CMK (cell line): ENCODE results near the gene BSDC1.

ENCODE experiments used
- DNase-seq: peaks from one replicate; pipeline ENCODE4 v3.0.0-alpha.2; 2010; ENCODE audit warnings: low read depth

The BSDC1 gene

GRCh38 chr1:32335790-32336590 lies 58.3 kb downstream of the BSDC1 start, which contains the start of gene MARCKSL1:
Gene MARCKSL1, minus strand, starts transcription at chr1:32336233. Its CDS starts 200 bp downstream, at chr1:32336033.
- peak; percentile 45 for DNase-seq

GRCh38 chr1:32335535-32335789 lies 58.8 kb downstream of the BSDC1 start:
- DNase-seq, result no peak

GRCh38 chr1:32334864-32335534 lies 59.2 kb downstream of the BSDC1 start:
- DNase-seq, result peak; percentile 39

- no peak for DNase-seq
Measured at GRCh38 chr1:32334274-32334861, 59.9 kb downstream of the BSDC1 start.

- DNase-seq, result no peak
Measured at GRCh38 chr1:32333251-32333963, 60.8 kb downstream of the BSDC1 start.

- no peak for DNase-seq
Measured at GRCh38 chr1:32332290-32333079, 61.8 kb downstream of the BSDC1 start.

GRCh38 chr1:32331549-32331948 lies 62.7 kb downstream of the BSDC1 start:
- DNase-seq, result no peak

- no peak for DNase-seq
Measured at GRCh38 chr1:32330558-32331151, 63.6 kb downstream of the BSDC1 start.

GRCh38 chr1:32329931-32330466 lies 64.2 kb downstream of the BSDC1 start:
- DNase-seq, result no peak

- DNase-seq, result no peak
Measured at GRCh38 chr1:32327204-32327603, 67.0 kb downstream of the BSDC1 start.

- no peak for DNase-seq
Measured at GRCh38 chr1:32321712-32322291, 72.4 kb downstream of the BSDC1 start.

- no peak for DNase-seq
Measured at GRCh38 chr1:32318127-32318869, 75.9 kb downstream of the BSDC1 start.

- DNase-seq, result no peak
Measured at GRCh38 chr1:32316903-32317277, 77.4 kb downstream of the BSDC1 start.
